Measurements from ENCODE around the gene CBLN4. TPM values are rescaled to one million over a fixed set of nuclear protein-coding genes. Genes with fewer than 3 reads are reported as not detected.

CBLN4 gene
- total RNA-seq, 1 donor from 2014 or later: not detected

- Mint-ChIP-seq H3K27me3 (ENCODE audit: low read depth) (no peaks in the 10 kb centered on the region), H3K36me3 (ENCODE audit: low read depth) (no peaks in the 10 kb centered on the region), H3K27ac (ENCODE audit: unreplicated experiment) (no peak overlapping the region), H3K4me1 (ENCODE audit: low read depth) (no peaks in the 10 kb centered on the region), H3K9me3 (ENCODE audit: low read depth) (peaks cover 38% of the 10 kb centered on the region), H3K4me3 (ENCODE audit: unreplicated experiment) (no peak overlapping the region)
- TF ChIP-seq CTCF (IDR thresholded peaks at IDR 0.05): no peak
- no peak for DNase-seq (ENCODE audit: low spot score)
Observed at GRCh38 chr20:55974491-55975202, 30.7 kb downstream of the CBLN4 start.

GRCh38 chr20:55964790-55965189 is 40.5 kb downstream of the CBLN4 start:
- Mint-ChIP-seq H3K36me3 (ENCODE audit: low read depth) (no peaks in the 10 kb centered on the region), H3K4me3 (ENCODE audit: unreplicated experiment) (no peak overlapping the region), H3K4me1 (ENCODE audit: low read depth) (no peaks in the 10 kb centered on the region), H3K9me3 (ENCODE audit: low read depth) (peaks cover 48% of the 10 kb centered on the region), H3K27ac (ENCODE audit: unreplicated experiment) (no peak overlapping the region), H3K27me3 (ENCODE audit: low read depth) (no peaks in the 10 kb centered on the region)
- no peak for DNase-seq (ENCODE audit: low spot score)
- no peak for TF ChIP-seq CTCF (IDR thresholded peaks at IDR 0.05)

GRCh38 chr20:55961376-55962330 is 43.7 kb downstream of the CBLN4 start:
- H3K4me1 Mint-ChIP-seq (ENCODE audit: low read depth): no peaks in the 10 kb centered on the region
- no peaks in the 10 kb centered on the region for H3K36me3 Mint-ChIP-seq (ENCODE audit: low read depth)
- peaks cover 50% of the 10 kb centered on the region for H3K9me3 Mint-ChIP-seq (ENCODE audit: low read depth)
- TF ChIP-seq CTCF (IDR thresholded peaks at IDR 0.05): no peak
- no peak overlapping the region for H3K27ac Mint-ChIP-seq (ENCODE audit: unreplicated experiment)
- no peak for DNase-seq (ENCODE audit: low spot score)
- no peak overlapping the region for H3K4me3 Mint-ChIP-seq (ENCODE audit: unreplicated experiment)
- H3K27me3 Mint-ChIP-seq (ENCODE audit: low read depth): no peaks in the 10 kb centered on the region

GRCh38 chr20:55953201-55953600 is 52.1 kb downstream of the CBLN4 start:
- no peaks in the 10 kb centered on the region for H3K4me1 Mint-ChIP-seq (ENCODE audit: low read depth)
- no peak overlapping the region for H3K4me3 Mint-ChIP-seq (ENCODE audit: unreplicated experiment)
- peaks cover 48% of the 10 kb centered on the region for H3K9me3 Mint-ChIP-seq (ENCODE audit: low read depth)
- DNase-seq (ENCODE audit: low spot score): no peak
- H3K27me3 Mint-ChIP-seq (ENCODE audit: low read depth): no peaks in the 10 kb centered on the region
- no peak overlapping the region for H3K27ac Mint-ChIP-seq (ENCODE audit: unreplicated experiment)
- H3K36me3 Mint-ChIP-seq (ENCODE audit: low read depth): no peaks in the 10 kb centered on the region
- TF ChIP-seq CTCF (IDR thresholded peaks at IDR 0.05): no peak

GRCh38 chr20:55947701-55948100 is 57.6 kb downstream of the CBLN4 start:
- no peaks in the 10 kb centered on the region for H3K4me1 Mint-ChIP-seq (ENCODE audit: low read depth)
- no peak overlapping the region for H3K4me3 Mint-ChIP-seq (ENCODE audit: unreplicated experiment)
- H3K36me3 Mint-ChIP-seq (ENCODE audit: low read depth): no peaks in the 10 kb centered on the region
- no peaks in the 10 kb centered on the region for H3K27me3 Mint-ChIP-seq (ENCODE audit: low read depth)
- DNase-seq (ENCODE audit: low spot score): no peak
- no peak overlapping the region for H3K27ac Mint-ChIP-seq (ENCODE audit: unreplicated experiment)
- H3K9me3 Mint-ChIP-seq (ENCODE audit: low read depth): peaks cover 45% of the 10 kb centered on the region
- TF ChIP-seq CTCF (IDR thresholded peaks at IDR 0.05): no peak
